Right forelimb (tissue), 1 donor: ENCODE results near the gene ARMC12.
"Not testable (repeated sequence)": the region's sequence is repeated elsewhere in the genome, so short reads cannot be mapped to it uniquely, and the experiment has no call there.

Source experiments
- DNase-seq: peaks from one replicate; pipeline ENCODE4 v3.0.0-alpha.2; 2018

Gene ARMC12

DNA sequence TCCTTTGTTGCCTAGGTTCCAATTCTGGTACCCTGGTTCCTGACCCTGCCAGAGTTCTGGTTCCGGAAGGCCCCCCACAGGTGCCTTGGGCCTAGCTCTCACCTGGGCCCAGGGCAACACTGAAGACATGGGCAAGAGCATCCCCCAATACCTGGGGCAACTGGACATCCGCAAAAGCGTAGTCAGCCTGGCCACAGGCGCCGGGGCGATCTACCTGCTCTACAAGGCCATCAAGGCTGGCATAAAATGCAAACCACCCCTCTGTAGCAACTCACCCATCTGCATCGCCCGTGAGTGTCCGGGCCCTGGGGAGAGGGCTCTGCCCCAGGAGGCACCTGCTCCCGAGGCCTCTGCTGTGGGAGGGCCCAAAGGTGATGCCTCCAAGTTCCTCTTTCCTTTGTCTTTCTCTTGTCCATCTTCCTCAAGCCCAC is at the start of gene ARMC12:
Gene ARMC12 (plus strand): TSS at position 51 of the 431 bp plus-strand sequence. CDS start 77 bp downstream, at position 128.
- DNase-seq: no peak

GRCh38 chr6:35687658-35688604 is 48.9 kb upstream of the ARMC12 start:
- peak; percentile 67 for DNase-seq

DNA sequence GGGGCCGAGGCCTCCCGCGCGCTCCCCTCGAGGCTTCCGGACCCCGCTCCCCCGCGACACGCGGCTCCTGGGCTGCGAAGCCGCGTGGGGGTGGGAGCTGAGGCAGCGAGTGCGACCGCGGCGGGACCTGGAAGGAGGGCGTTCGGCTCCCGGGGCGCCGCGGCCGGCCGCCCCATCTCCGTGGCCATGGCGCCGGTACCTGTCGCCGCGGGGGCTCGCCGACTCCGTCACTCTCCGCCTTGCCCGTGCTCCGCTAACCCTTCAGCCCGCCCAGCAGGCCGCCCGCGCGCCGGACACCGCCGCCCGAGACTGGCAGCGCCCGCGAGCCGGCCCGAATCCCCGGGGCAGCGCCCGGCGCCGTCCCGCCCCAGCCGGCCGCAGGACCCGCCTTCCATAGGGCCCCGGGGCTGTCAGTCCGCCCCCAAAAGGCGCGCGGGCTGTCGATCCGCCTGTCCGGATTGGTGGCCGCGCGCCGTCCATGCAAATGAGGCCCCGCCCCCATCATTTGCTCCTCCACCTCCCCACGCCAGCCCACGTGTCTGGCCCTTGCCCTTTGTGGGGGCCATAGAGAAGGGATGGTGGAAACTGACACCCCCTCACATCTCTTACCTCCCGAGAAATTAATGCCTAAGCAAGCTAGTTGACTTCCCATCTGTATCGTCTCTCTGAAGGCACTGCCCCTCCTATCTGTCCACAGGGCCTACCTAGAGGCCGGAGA is 48.1 kb upstream of the ARMC12 start, which contains the start of gene FKBP5:
Gene FKBP5 (minus strand): TSS at position 311 of the 718 bp plus-strand sequence. CDS start 46,091 bp downstream, outside the sequence.
- DNase-seq: peak; percentile 91

DNA sequence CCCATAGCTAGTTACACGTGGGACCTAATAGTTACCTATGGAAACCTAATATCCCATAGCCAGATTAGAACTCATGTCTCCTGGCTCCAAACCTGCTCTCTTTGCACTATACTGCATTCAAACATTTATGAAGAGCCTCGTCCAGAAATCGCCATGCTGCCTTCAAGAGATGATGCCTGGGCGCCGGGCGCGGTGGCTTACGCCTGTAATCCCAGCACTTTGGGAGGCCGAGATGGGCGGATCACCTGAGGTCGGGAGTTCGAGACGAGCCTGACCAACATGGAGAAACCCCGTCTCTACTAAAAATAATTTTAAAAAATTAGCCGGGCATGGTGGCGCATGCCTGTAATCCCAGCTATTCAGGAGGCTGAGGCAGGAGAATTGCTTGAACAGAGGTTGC is 46.8 kb upstream of the ARMC12 start:
- DNase-seq: not testable (repeated sequence)

GRCh38 chr6:35690484-35690883 is 46.3 kb upstream of the ARMC12 start:
- no peak for DNase-seq

DNA sequence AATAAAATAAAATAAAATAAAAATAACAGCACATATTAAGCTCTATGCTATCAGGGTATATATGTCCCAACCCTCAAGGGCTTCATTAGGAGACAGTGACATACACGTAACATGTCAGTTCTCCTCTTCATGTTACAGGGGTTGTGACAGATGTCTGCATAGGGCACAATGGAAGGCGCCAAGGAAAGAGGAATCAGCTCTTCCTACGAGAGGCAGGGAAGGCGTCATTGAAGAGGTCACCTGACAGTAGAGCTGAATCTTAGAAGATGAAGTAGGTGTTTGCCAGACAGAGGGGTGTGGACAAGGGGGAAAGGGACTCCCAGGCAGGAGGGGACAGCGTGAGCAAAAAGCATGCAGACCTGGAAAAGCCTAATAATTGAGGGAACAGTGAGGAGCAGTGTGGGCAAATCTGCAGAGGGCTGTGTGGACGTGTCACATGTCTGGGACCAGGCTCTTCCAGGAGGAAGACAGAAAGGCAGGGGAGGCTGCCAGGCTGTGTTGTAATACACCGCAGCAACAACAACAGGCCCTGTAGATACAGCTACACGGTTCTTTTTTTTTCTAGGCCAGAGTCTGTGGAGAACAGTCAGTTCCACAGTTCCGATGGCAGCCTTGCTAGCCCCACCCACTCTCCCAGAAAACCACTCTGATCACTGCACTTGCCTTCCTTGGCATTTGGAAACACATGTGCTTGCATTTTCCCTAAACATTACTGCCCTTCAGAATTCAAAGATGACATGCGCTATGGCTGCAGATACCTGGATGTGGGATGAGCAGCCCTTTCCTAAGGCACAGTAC is 45.6 kb upstream of the ARMC12 start:
- no peak for DNase-seq

- no peak for DNase-seq
Observed at GRCh38 chr6:35694462-35694861, 42.4 kb upstream of the ARMC12 start.

GRCh38 chr6:35698430-35698829 is 38.4 kb upstream of the ARMC12 start:
- not testable (repeated sequence) for DNase-seq

DNA sequence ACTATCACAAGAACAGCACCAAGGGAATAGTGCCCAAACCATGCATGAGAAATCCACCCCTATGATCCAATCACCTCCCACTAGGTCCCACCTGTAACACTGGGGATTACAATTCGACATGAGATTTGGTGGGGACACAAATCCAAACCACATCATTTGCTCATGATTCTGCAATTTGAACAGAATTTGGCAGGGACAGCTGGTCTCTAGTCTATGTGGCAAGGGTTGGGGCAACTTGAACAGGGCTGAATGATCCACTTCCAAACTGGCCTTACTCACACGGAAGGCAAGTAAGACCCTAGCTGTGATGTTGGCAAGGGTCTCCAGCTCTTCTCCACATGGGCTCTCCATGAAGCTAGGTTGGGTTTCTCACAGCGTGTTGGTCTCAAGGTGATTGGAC is 38.0 kb upstream of the ARMC12 start:
- no peak for DNase-seq

GRCh38 chr6:35703554-35703953 is 33.3 kb upstream of the ARMC12 start:
- no peak for DNase-seq

- DNase-seq: no peak
Observed at GRCh38 chr6:35706468-35706867, 30.4 kb upstream of the ARMC12 start.

GRCh38 chr6:35707714-35708407 is 29.0 kb upstream of the ARMC12 start:
- DNase-seq: no peak

GRCh38 chr6:35708585-35708984 is 28.2 kb upstream of the ARMC12 start:
- no peak for DNase-seq

DNA sequence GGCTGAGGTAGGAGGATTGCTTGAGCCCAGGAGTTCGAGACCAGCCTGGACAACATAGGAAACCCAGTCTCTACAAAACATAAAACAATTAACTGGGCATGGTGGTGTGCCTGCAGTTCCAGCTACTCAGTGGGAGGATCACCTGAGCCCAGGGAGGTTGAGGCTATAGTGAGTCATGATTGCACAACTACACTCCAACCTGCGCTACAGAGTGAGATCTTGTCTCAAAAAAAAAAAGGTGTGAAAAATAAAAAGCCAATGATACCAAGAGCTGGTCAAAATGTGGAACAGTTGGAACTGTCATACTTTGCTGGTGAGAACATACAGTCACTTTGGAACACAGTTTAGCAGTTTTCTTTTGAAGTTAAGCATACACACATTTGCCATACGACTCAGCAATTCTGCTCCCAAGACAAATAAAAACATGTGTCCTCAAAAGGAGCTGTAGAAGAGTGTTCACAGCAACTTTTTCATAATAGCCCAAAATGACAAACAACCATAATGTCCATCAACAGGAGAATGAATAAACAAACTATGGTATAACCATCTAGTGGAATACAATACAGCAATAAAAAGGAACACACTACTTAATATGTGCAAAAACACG is 26.5 kb upstream of the ARMC12 start:
- DNase-seq: no peak

GRCh38 chr6:35711731-35712130 is 25.1 kb upstream of the ARMC12 start:
- DNase-seq: no peak

DNA sequence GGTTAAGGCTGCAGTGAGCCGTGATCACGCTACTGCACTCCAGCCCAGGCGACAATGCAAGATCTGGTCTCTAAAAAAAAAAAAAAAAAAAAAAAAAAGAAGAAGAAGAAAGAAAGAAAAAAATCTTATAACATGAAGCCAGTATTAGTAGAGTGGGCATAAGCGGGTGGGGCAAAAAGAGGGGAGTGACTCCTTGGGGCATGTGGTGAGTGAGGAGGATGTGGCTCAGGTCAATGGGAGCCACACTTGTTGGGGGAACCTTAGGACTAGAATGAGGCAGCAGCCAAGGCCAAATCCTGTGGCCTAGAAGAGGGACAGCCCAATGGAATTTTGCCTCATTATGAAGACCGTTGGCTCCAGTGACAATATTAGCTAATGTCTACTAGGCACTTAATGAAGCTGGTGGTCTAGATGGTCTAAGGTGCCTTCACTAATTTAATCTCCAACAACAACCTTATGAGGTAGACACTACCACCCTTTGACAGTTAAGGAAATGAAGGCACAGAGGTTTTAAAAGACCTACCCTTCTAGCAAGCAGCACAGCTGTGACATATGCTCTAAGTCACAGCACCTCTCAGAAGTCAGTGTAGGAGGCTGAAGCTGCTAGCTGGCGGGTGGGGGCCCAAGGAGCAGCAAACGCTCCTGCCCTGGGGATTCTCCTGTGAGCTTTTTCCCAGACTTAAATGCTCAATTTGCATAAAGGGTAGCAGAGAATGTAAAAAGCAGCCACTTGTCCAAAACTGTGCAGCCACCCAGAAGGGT is 23.6 kb upstream of the ARMC12 start:
- no peak for DNase-seq

GRCh38 chr6:35716798-35717197 is 20.0 kb upstream of the ARMC12 start:
- no peak for DNase-seq

GRCh38 chr6:35717449-35718374 is 19.1 kb upstream of the ARMC12 start:
- DNase-seq: no peak

DNA sequence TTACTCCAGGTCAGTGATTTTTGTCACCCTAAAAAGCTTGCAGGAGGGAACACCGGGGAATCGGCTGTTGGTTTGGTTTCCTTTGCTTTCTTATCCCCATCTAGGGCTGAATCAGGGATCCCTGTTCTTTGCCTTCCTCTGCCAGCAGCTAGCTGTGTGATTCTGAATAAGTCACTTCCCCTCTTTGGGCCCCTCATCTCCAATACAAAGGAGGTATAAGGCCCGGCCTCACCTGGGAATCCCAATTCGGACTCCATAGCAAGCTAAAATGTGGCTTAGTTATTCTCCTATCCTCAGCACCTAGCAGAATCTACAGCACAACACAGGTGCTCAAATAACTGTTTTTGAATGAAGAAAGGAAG is 18.5 kb upstream of the ARMC12 start:
- no peak for DNase-seq

DNA sequence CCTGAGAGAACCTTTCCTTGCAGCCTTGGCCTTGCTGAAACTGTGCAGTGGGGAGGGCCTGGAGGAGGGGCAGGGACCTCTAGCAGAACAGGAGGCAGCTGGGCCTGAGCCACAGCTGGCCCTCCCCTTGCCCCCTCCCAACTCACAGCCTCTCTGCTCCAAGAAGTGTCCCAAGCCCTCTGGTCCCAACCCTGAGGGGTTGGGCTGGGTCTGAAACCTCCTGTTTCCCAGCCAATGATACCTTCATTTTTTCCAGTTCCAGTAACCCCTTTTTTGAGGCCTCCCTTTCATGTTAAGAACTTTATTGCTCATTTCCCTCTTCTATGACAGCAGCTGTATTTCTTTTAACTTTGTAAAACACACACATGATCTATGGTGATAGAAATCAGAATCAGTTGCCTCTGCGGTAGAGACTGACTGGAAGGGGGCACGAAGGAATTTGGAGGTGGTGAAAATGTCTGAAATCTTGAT is 17.9 kb upstream of the ARMC12 start:
- DNase-seq: no peak
